Measurements from ENCODE around the gene PMEL. TPM values are rescaled to one million over a fixed set of nuclear protein-coding genes. Genes with fewer than 3 reads are reported as not detected.

The PMEL gene
- polyA plus RNA-seq, 1 donor (not counting 4 experiments of a cell fraction or from before 2014, with no cell fraction given): 1.3 TPM

- Histone ChIP-seq H3K4me1 (ENCODE audit: control insufficient read depth, extremely low read depth, insufficient read depth, low read length) (no peaks in the 10 kb centered on the region), H3K36me3 (ENCODE audit: control insufficient read depth in 2 of 2, extremely low read depth in 1 of 2, insufficient read depth in 2 of 2, low read length in 2 of 2) (no peaks in the 10 kb centered on the region), H3K27ac (ENCODE audit: control insufficient read depth, insufficient read depth, low read length) (no peak overlapping the region), H3K9ac (ENCODE audit: control insufficient read depth, extremely low read depth, insufficient read depth, low read length) (no peak overlapping the region), H3K79me2 (ENCODE audit: control insufficient read depth, insufficient read depth, low read length) (no peaks in the 10 kb centered on the region), H3K9me1 (ENCODE audit: control insufficient read depth, extremely low read depth, insufficient read depth, low read length) (no peaks in the 10 kb centered on the region), H2AFZ (ENCODE audit: control insufficient read depth, low read length) (no peak overlapping the region), H4K20me1 (ENCODE audit: control insufficient read depth, extremely low read depth, insufficient read depth, low read length) (no peaks in the 10 kb centered on the region), H3K9me3 (ENCODE audit: control insufficient read depth, low read depth, low read length) (no peaks in the 10 kb centered on the region), H3K27me3 (ENCODE audit: control insufficient read depth, extremely low read depth, insufficient read depth, low read length) (no peaks in the 10 kb centered on the region), H3K4me3 (ENCODE audit: control insufficient read depth in 2 of 3, extremely low read depth in 1 of 3, insufficient read depth in 2 of 3, low read depth in 1 of 3, low read length in 3 of 3) (no peak overlapping the region), H3K4me2 (ENCODE audit: control insufficient read depth, extremely low read depth, insufficient read depth, low read depth, low read length) (no peak overlapping the region)
- no peak for FAIRE-seq
- no peak for DNase-seq (ENCODE audit: low read depth, low spot score)
- dilution Hi-C loops (cut with MboI; ENCODE audit: extremely low pct_ligation_motif_present, low sequenced_read_pairs): no loop called here
- TF ChIP-seq CTCF (optimal IDR thresholded peaks at IDR 0.05 in 1 of 3, IDR thresholded peaks at IDR 0.05 in 1 of 3, conservative IDR thresholded peaks at IDR 0.05 in 1 of 3; ENCODE audit: extremely low read depth in 1 of 3, insufficient read depth in 2 of 3, low read length in 3 of 3) (no peak), EZH2 (IDR thresholded peaks at IDR 0.05; ENCODE audit: low read length) (no peak)
Measured at GRCh38 chr12:56013482-56013881, 47.6 kb upstream of the PMEL start.

GRCh38 chr12:56011509-56012090 is 45.8 kb upstream of the PMEL start:
- Histone ChIP-seq H3K36me3 (ENCODE audit: control insufficient read depth in 2 of 2, extremely low read depth in 1 of 2, insufficient read depth in 2 of 2, low read length in 2 of 2) (no peaks in the 10 kb centered on the region), H3K9ac (ENCODE audit: control insufficient read depth, extremely low read depth, insufficient read depth, low read length) (no peak overlapping the region), H3K4me2 (ENCODE audit: control insufficient read depth, extremely low read depth, insufficient read depth, low read depth, low read length) (no peak overlapping the region), H3K9me1 (ENCODE audit: control insufficient read depth, extremely low read depth, insufficient read depth, low read length) (no peaks in the 10 kb centered on the region), H3K27ac (ENCODE audit: control insufficient read depth, insufficient read depth, low read length) (no peak overlapping the region), H2AFZ (ENCODE audit: control insufficient read depth, low read length) (no peak overlapping the region), H4K20me1 (ENCODE audit: control insufficient read depth, extremely low read depth, insufficient read depth, low read length) (no peaks in the 10 kb centered on the region), H3K9me3 (ENCODE audit: control insufficient read depth, low read depth, low read length) (no peaks in the 10 kb centered on the region), H3K27me3 (ENCODE audit: control insufficient read depth, extremely low read depth, insufficient read depth, low read length) (no peaks in the 10 kb centered on the region), H3K79me2 (ENCODE audit: control insufficient read depth, insufficient read depth, low read length) (no peaks in the 10 kb centered on the region), H3K4me3 (ENCODE audit: control insufficient read depth in 2 of 3, extremely low read depth in 1 of 3, insufficient read depth in 2 of 3, low read depth in 1 of 3, low read length in 3 of 3) (no peak overlapping the region), H3K4me1 (ENCODE audit: control insufficient read depth, extremely low read depth, insufficient read depth, low read length) (peaks cover 5% of the 10 kb centered on the region)
- TF ChIP-seq EZH2 (IDR thresholded peaks at IDR 0.05; ENCODE audit: low read length) (no peak), CTCF (optimal IDR thresholded peaks at IDR 0.05 in 1 of 3, IDR thresholded peaks at IDR 0.05 in 1 of 3, conservative IDR thresholded peaks at IDR 0.05 in 1 of 3; ENCODE audit: extremely low read depth in 1 of 3, insufficient read depth in 2 of 3, low read length in 3 of 3) (no peak)
- FAIRE-seq (no peak), DNase-seq (ENCODE audit: low read depth, low spot score) (no peak)
- dilution Hi-C loops (cut with MboI; ENCODE audit: extremely low pct_ligation_motif_present, low sequenced_read_pairs): no loop called here

Data from keratinocyte (primary cell).